Renal cortex interstitium (tissue), 11 donors: ENCODE results near the gene MAP3K7. TPM values are rescaled to one million over a fixed set of nuclear protein-coding genes. Genes with fewer than 3 reads are reported as not detected.
"Not testable (repeated sequence)": the region's sequence is repeated elsewhere in the genome, so short reads cannot be mapped to it uniquely, and the experiment has no call there.

Experiments
- DNase-seq, 11 donors: peaks; one replicate each; pipeline ENCODE4 v3.0.0-alpha.2; 2013; ENCODE audit warnings: low read depth in 9 of 11, low spot score in 4 of 11; ENCODE audit errors: extremely low read depth in 1 of 11
- polyA plus RNA-seq, 3 donors: library from polyadenylated mRNA; unstranded; fragments of 120-200 nt; gene quantifications; one replicate each; pipeline ENCODE4 v1.2.1, GENCODE V29; 2013; ENCODE audit not compliant: insufficient read length in 3 of 3

Gene MAP3K7
- polyA plus RNA-seq, 3 donors: 47.2 to 56.5 (median 53.9) TPM

GRCh38 chr6:90584636-90585255, 2.1 kb downstream of the MAP3K7 start:
- DNase-seq: no peak

GRCh38 chr6:90583836-90584481, 2.9 kb downstream of the MAP3K7 start:
- no peak for DNase-seq

- no peak for DNase-seq
These were observed 3.6 kb downstream of the MAP3K7 start for GRCh38 chr6:90583179-90583835.

GRCh38 chr6:90581146-90581545, 5.7 kb downstream of the MAP3K7 start:
- DNase-seq: no peak

GRCh38 chr6:90578894-90579549, 7.8 kb downstream of the MAP3K7 start:
- DNase-seq: no peak

- no peak for DNase-seq
These were observed 11.6 kb downstream of the MAP3K7 start for GRCh38 chr6:90575267-90575666.

GRCh38 chr6:90574610-90575009, 12.3 kb downstream of the MAP3K7 start:
- no peak for DNase-seq

- DNase-seq: no peak
These were observed 13.2 kb downstream of the MAP3K7 start for GRCh38 chr6:90573624-90574023.

- no peak for DNase-seq
These were observed 14.0 kb downstream of the MAP3K7 start for GRCh38 chr6:90572856-90573255.

- no peak for DNase-seq
These were observed 17.6 kb downstream of the MAP3K7 start for GRCh38 chr6:90569223-90569622.

- not testable (repeated sequence) for DNase-seq
These were observed 19.2 kb downstream of the MAP3K7 start for GRCh38 chr6:90567682-90568081.

- DNase-seq: not testable (repeated sequence)
These were observed 24.5 kb downstream of the MAP3K7 start for GRCh38 chr6:90562341-90562740.

- no peak for DNase-seq
These were observed 26.9 kb downstream of the MAP3K7 start for GRCh38 chr6:90559931-90560330.

GRCh38 chr6:90557006-90557405, 29.9 kb downstream of the MAP3K7 start:
- no peak for DNase-seq

- DNase-seq: no peak
These were observed 38.9 kb downstream of the MAP3K7 start for GRCh38 chr6:90547991-90548390.

- no peak for DNase-seq
These were observed 39.8 kb downstream of the MAP3K7 start for GRCh38 chr6:90547079-90547478.

- no peak for DNase-seq
These were observed 41.4 kb downstream of the MAP3K7 start for GRCh38 chr6:90545448-90545847.

GRCh38 chr6:90544741-90545140, 42.1 kb downstream of the MAP3K7 start:
- no peak for DNase-seq

GRCh38 chr6:90544081-90544480, 42.8 kb downstream of the MAP3K7 start:
- no peak for DNase-seq

GRCh38 chr6:90541221-90541620, 45.7 kb downstream of the MAP3K7 start:
- no peak for DNase-seq
